Kidney (tissue), 14 donors: ENCODE measurements around the gene THSD4. TPM values are rescaled to one million over a fixed set of nuclear protein-coding genes. Genes with fewer than 3 reads are reported as not detected.

Experiments used
- DNase-seq, 5 donors: peaks; one replicate each; pipeline ENCODE4 v3.0.0-alpha.2; 2013 to 2020
- FAIRE-seq: peaks from 2 replicates; lab custom pipeline; 2012; peaks lifted over from hg19 to GRCh38; lab: Jason Lieb, UNC
- H3K27ac ChIP-seq, 2 donors: one replicate each; pipeline ENCODE4 v1.7.0; 2013; ENCODE audit warnings: low read depth in 2 of 2, low read length in 2 of 2, inconsistent platforms in 1 of 2
- H3K27me3 ChIP-seq: one replicate; pipeline ENCODE4 v1.7.1; 2013; ENCODE audit warnings: low read length, inconsistent platforms; ENCODE audit not compliant: control insufficient read depth, insufficient read depth
- H3K36me3 ChIP-seq, 3 donors: one replicate each; pipeline versions ENCODE4 v1.7.0 to v1.7.1; 2013; ENCODE audit warnings: low read length in 3 of 3, control low read depth in 1 of 3, inconsistent platforms in 1 of 3; ENCODE audit not compliant: insufficient read depth in 3 of 3, control insufficient read depth in 2 of 3
- H3K4me1 ChIP-seq, 3 donors: one replicate each; pipeline versions ENCODE4 v1.7.0 to v1.7.1; 2013; ENCODE audit warnings: low read length in 3 of 3, inconsistent platforms in 1 of 3, low read depth in 1 of 3; ENCODE audit not compliant: control insufficient read depth in 2 of 3, insufficient read depth in 2 of 3
- H3K4me3 ChIP-seq, 3 donors: one replicate each; pipeline versions ENCODE4 v1.7.0 to v1.8.1; 2013; ENCODE audit warnings: low read length in 3 of 3, control low read depth in 1 of 3, inconsistent platforms in 1 of 3
- H3K9ac ChIP-seq, 3 donors: one replicate each; pipeline versions ENCODE4 v1.7.0 to v1.7.1; 2013; ENCODE audit warnings: low read length in 3 of 3, control low read depth in 1 of 3, inconsistent platforms in 1 of 3
- H3K9me3 ChIP-seq, 3 donors: one replicate each; pipeline versions ENCODE4 v1.7.0 to v1.7.1; 2013; ENCODE audit warnings: low read length in 3 of 3, control low read depth in 1 of 3, inconsistent platforms in 1 of 3; ENCODE audit not compliant: control insufficient read depth in 2 of 3, insufficient read depth in 1 of 3
- intact Hi-C: fragments of 100-400 bp; cut with DNase I; formaldehyde crosslinking; loops from one replicate; pipeline ENCODE4 v1.11.1; 2022
- polyA plus RNA-seq: library from polyadenylated mRNA; stranded (reverse); fragments of 350-450 nt; fragmentation: Illumina TruSeq; extraction: RNeasy Lipid Tissue Mini Kit (QIAGEN cat#74804); gene quantifications from one replicate; pipeline ENCODE4 v1.2.3, GENCODE V29; 2014; ENCODE audit warnings: low read depth, low replicate concordance; ENCODE audit not compliant: insufficient read depth
- total RNA-seq: library from RNA; stranded (reverse); fragmentation: NEBNext Ultra II Directional; extraction: Animal tissue kit (Norgen Biotek cat#: 25700); gene quantifications from one replicate; pipeline ENCODE4 v1.2.1, GENCODE V29; 2021
- TF ChIP-seq, protein P1 (sequence below): IDR thresholded peaks from 3 replicates; pipeline ENCODE4 v1.5.1; 2012; ENCODE audit warnings: mild to moderate bottlenecking, moderate library complexity, borderline replicate concordance; ENCODE audit not compliant: insufficient read depth; ENCODE audit errors: extremely low read depth
- donor health status: control.
- donor health status: control.
- donor health status: control.
- donor health status: control.
- donor health status: control.
- donor health status: DM: yes; HTN: yes; CAD: no.
- donor health status: Normal renal cell carcinoma (clear cell type).

The THSD4 gene
- total and polyA plus RNA-seq, 2 donors from 2014 or later: 9.4 to 36.3 TPM

DNA sequence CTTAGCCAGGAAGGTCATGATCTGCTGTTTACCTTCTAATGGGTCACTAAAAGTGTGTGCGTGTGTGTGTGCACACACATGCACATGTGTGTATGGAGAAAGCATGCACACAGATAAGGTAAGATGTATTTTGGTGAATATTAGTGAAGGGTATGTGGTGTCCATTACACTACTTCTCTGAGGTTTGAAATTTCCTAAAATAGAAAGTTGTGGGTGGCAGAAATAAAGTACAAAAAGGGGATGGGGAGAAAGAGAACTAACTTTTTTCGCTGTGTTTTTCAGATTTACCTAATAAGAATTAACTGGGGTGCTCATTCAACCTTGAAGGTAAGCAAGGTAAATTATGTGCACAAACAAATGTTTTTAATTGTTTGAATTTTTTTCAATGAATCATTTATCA, 670.7 kb downstream of the THSD4 start:
- no peak for FAIRE-seq
- no peak overlapping the region for H3K9ac ChIP-seq

DNA sequence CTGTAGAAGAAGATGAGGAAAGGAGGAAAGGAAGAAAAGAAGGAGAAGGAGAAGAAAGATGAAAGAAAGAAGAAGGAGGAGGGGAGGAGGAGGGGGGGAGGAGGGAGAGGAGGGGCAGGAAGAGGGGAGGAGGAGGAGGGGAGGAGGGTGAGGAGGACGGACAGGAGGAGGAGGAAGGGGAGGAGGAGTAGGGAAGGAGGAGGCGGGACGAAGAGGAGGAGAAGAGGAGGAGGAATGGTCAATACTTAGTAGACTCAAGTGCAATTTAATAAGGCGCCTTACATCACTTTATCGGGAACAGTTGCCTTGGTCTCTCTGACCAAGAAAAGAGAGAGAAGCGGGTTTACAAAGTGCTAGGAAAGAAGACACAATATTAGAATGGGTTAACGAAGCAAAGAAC, 671.4 kb downstream of the THSD4 start:
- DNase-seq: no peak
- H3K9ac ChIP-seq: no peak overlapping the region
- H3K4me1 ChIP-seq: peaks cover 0 to 4% (median 0%) of the 10 kb centered on the region in 3 donors
- no peak overlapping the region for H3K27ac ChIP-seq
- no peaks in the 10 kb centered on the region for H3K27me3 ChIP-seq
- no peak overlapping the region for H3K4me3 ChIP-seq
- TF ChIP-seq, protein P1, sequence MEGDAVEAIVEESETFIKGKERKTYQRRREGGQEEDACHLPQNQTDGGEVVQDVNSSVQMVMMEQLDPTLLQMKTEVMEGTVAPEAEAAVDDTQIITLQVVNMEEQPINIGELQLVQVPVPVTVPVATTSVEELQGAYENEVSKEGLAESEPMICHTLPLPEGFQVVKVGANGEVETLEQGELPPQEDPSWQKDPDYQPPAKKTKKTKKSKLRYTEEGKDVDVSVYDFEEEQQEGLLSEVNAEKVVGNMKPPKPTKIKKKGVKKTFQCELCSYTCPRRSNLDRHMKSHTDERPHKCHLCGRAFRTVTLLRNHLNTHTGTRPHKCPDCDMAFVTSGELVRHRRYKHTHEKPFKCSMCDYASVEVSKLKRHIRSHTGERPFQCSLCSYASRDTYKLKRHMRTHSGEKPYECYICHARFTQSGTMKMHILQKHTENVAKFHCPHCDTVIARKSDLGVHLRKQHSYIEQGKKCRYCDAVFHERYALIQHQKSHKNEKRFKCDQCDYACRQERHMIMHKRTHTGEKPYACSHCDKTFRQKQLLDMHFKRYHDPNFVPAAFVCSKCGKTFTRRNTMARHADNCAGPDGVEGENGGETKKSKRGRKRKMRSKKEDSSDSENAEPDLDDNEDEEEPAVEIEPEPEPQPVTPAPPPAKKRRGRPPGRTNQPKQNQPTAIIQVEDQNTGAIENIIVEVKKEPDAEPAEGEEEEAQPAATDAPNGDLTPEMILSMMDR: no peak
- FAIRE-seq: no peak
- no peaks in the 10 kb centered on the region for H3K36me3 ChIP-seq
- H3K9me3 ChIP-seq: no peaks in the 10 kb centered on the region
- intact Hi-C loops: no loop called here

More for the DNA sequence above, 670.7 kb downstream of the THSD4 start:
- H3K4me1 ChIP-seq: peaks cover 0 to 7% (median 0%) of the 10 kb centered on the region in 3 donors
- no peak overlapping the region for H3K27ac ChIP-seq
- H3K4me3 ChIP-seq: no peak overlapping the region
- DNase-seq: no peak
- intact Hi-C loops: no loop called here
- H3K36me3 ChIP-seq: no peaks in the 10 kb centered on the region
- H3K27me3 ChIP-seq: no peaks in the 10 kb centered on the region
- no peaks in the 10 kb centered on the region for H3K9me3 ChIP-seq
- TF ChIP-seq, protein P1: no peak

GRCh38 chr15:71788646-71789579, 673.6 kb downstream of the THSD4 start:
- Histone ChIP-seq H3K9ac (no peak overlapping the region), H3K36me3 (no peaks in the 10 kb centered on the region), H3K4me3 (no peak overlapping the region), H3K27ac (no peak overlapping the region), H3K9me3 (no peaks in the 10 kb centered on the region), H3K4me1 (peaks cover 0 to 2% (median 0%) of the 10 kb centered on the region in 3 donors), H3K27me3 (no peaks in the 10 kb centered on the region)
- TF ChIP-seq, protein P1: no peak
- FAIRE-seq (no peak), DNase-seq (no peak)
- intact Hi-C loops: no loop called here
